ENCODE measurements around the gene LLCFC1. TPM values are rescaled to one million over a fixed set of nuclear protein-coding genes. Genes with fewer than 3 reads are reported as not detected.

The LLCFC1 gene
- total and polyA plus RNA-seq, 2 of the 13 experiments (the other 11 are each of a cell fraction or from before 2014, with no cell fraction given): not detected

DNA sequence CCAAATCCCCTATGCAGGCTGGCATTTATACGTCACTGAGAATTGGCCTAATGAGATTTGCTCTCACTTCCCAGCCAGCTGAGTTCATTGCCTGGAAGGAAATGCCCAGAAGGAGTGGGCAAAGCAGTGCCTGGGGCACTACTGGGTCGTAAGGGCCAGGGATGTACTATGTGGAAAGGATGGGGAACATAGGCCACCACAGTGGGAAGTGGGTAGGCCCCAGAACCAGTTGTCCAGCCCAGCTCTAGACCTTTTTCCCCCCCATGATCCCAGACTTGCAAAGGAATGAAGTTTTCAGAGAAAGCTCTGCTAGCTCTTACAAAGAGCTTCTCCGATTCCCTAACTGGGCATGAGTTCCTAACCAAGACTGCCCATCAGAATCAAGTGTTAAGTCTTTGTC lies 19.6 kb upstream of the LLCFC1 start:
- FAIRE-seq (no peak), DNase-seq (ENCODE audit: low spot score) (no peak), ATAC-seq (no peak)
- ChIA-PET CTCF (ENCODE audit: low intra/inter-chr PET ratio, low total read pairs) (no interaction called here), POLR2A (no interaction called here)
- Histone ChIP-seq H3K4me2 (ENCODE audit: low read depth, low read length) (no peak overlapping the region), H3K27me3 (ENCODE audit: control insufficient read depth in 1 of 2, insufficient read depth in 2 of 2, low read length in 2 of 2) (no peaks in the 10 kb centered on the region), H3K27ac (ENCODE audit: extremely low read length, insufficient read depth, low read length) (no peak overlapping the region), H3K79me2 (ENCODE audit: insufficient read depth, low read length) (no peaks in the 10 kb centered on the region), H2AFZ (ENCODE audit: low read length) (no peak overlapping the region), H3K9ac (ENCODE audit: insufficient read depth, low read depth, low read length) (no peak overlapping the region), H3K4me3 (replicated peaks in 1 of 3; ENCODE audit: insufficient read depth in 1 of 3, low read depth in 2 of 3, low read length in 3 of 3) (no peak overlapping the region), H4K20me1 (ENCODE audit: insufficient read depth, low read length) (no peaks in the 10 kb centered on the region), H3K9me3 (ENCODE audit: low read length) (no peaks in the 10 kb centered on the region), H3K4me1 (ENCODE audit: insufficient read depth, low read length) (no peaks in the 10 kb centered on the region), H3K36me3 (replicated peaks in 1 of 2; ENCODE audit: control insufficient read depth in 1 of 2, insufficient read depth in 2 of 2, low read length in 2 of 2) (no peaks in the 10 kb centered on the region)
- in situ Hi-C loops (cut with HindIII; ENCODE audit: extremely low pct_ligation_motif_present, low pct_unique_long_range_greater_than_20kb): no loop called here
- 16% methylated on average over 3 of the region's 3 CpGs for WGBS (ENCODE audit: low lambda C conversion rate)
- intact Hi-C loops (cut with micrococcal nuclease; ENCODE audit: unreplicated experiment): no loop called here
- TF ChIP-seq POLR2AphosphoS2 (IDR thresholded peaks at IDR 0.05; ENCODE audit: low read depth, low read length) (no peak), NCOA2 (CRISPR knock-in tag; IDR thresholded peaks at IDR 0.05) (no peak)
- BruUV-seq (replicated peaks): no TSS peak

DNA sequence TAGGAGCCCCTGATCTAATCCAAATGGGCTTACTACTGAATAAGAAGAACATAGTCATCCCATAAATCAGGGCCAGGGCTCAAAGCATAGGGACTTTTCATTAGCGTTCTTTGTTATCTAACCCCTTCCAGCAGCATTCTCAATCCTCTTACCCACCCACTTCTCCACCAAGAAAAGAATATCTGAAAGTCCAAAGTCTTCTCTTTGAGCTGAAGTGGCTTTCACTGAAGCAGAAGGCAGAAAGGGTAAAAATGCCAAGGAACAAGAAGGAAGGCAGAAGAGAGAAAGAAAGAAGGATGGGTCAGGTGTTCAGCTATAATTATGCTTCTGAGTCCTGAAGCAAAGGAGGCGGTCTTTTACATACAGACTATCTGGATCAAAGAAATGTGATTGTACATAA lies 15.9 kb upstream of the LLCFC1 start:
- CTCF ChIA-PET (ENCODE audit: low intra/inter-chr PET ratio, low total read pairs): no interaction called here

More for the DNA sequence above, 15.9 kb upstream of the LLCFC1 start:
- no peak overlapping the region for H3K4me2 ChIP-seq (ENCODE audit: low read depth, low read length)
- no peaks in the 10 kb centered on the region for H3K27me3 ChIP-seq (ENCODE audit: control insufficient read depth in 1 of 2, insufficient read depth in 2 of 2, low read length in 2 of 2)
- H3K9me3 ChIP-seq (ENCODE audit: low read length): no peaks in the 10 kb centered on the region
- H3K9ac ChIP-seq (ENCODE audit: insufficient read depth, low read depth, low read length): no peak overlapping the region
- 22% methylated on average over 2 of the region's 2 CpGs for WGBS (ENCODE audit: low lambda C conversion rate)
- no peak for FAIRE-seq
- TF ChIP-seq TGIF2 (CRISPR knock-in tag; IDR thresholded peaks at IDR 0.05) (no peak), ZNF451 (CRISPR knock-in tag; IDR thresholded peaks at IDR 0.05) (no peak), ZEB1 (IDR thresholded peaks at IDR 0.05; ENCODE audit: insufficient replicate concordance, low read depth) (no peak), PHF8 (CRISPR knock-in tag; IDR thresholded peaks at IDR 0.05) (no peak)
- TF ChIP-seq, protein P1, sequence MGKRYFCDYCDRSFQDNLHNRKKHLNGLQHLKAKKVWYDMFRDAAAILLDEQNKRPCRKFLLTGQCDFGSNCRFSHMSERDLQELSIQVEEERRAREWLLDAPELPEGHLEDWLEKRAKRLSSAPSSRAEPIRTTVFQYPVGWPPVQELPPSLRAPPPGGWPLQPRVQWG (CRISPR knock-in tag; IDR thresholded peaks at IDR 0.05; ENCODE audit: borderline replicate concordance, low read depth): no peak
- TF ChIP-seq, protein P2, sequence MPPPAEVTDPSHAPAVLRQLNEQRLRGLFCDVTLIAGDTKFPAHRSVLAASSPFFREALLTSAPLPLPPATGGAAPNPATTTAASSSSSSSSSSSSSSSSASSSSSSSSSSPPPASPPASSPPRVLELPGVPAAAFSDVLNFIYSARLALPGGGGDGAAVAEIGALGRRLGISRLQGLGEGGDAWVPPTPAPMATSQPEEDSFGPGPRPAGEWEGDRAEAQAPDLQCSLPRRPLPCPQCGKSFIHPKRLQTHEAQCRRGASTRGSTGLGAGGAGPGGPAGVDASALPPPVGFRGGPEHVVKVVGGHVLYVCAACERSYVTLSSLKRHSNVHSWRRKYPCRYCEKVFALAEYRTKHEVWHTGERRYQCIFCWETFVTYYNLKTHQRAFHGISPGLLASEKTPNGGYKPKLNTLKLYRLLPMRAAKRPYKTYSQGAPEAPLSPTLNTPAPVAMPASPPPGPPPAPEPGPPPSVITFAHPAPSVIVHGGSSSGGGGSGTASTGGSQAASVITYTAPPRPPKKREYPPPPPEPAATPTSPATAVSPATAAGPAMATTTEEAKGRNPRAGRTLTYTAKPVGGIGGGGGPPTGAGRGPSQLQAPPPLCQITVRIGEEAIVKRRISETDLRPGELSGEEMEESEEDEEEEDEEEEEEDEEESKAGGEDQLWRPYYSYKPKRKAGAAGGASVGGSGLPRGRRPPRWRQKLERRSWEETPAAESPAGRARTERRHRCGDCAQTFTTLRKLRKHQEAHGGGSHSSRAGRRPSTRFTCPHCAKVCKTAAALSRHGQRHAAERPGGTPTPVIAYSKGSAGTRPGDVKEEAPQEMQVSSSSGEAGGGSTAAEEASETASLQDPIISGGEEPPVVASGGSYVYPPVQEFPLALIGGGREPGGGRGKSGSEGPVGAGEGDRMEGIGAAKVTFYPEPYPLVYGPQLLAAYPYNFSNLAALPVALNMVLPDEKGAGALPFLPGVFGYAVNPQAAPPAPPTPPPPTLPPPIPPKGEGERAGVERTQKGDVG (CRISPR knock-in tag; IDR thresholded peaks at IDR 0.05; ENCODE audit: borderline replicate concordance): no peak
- TF ChIP-seq, protein P3, sequence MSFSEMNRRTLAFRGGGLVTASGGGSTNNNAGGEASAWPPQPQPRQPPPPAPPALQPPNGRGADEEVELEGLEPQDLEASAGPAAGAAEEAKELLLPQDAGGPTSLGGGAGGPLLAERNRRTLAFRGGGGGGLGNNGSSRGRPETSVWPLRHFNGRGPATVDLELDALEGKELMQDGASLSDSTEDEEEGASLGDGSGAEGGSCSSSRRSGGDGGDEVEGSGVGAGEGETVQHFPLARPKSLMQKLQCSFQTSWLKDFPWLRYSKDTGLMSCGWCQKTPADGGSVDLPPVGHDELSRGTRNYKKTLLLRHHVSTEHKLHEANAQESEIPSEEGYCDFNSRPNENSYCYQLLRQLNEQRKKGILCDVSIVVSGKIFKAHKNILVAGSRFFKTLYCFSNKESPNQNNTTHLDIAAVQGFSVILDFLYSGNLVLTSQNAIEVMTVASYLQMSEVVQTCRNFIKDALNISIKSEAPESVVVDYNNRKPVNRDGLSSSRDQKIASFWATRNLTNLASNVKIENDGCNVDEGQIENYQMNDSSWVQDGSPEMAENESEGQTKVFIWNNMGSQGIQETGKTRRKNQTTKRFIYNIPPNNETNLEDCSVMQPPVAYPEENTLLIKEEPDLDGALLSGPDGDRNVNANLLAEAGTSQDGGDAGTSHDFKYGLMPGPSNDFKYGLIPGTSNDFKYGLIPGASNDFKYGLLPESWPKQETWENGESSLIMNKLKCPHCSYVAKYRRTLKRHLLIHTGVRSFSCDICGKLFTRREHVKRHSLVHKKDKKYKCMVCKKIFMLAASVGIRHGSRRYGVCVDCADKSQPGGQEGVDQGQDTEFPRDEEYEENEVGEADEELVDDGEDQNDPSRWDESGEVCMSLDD (CRISPR knock-in tag; IDR thresholded peaks at IDR 0.05; ENCODE audit: borderline replicate concordance): no peak
- no peak for ATAC-seq
- POLR2A ChIA-PET: no interaction called here
- no peaks in the 10 kb centered on the region for H4K20me1 ChIP-seq (ENCODE audit: insufficient read depth, low read length)
- no peaks in the 10 kb centered on the region for H3K36me3 ChIP-seq (replicated peaks in 1 of 2; ENCODE audit: control insufficient read depth in 1 of 2, insufficient read depth in 2 of 2, low read length in 2 of 2)
- in situ Hi-C loops (cut with HindIII; ENCODE audit: extremely low pct_ligation_motif_present, low pct_unique_long_range_greater_than_20kb): no loop called here
- no peaks in the 10 kb centered on the region for H3K79me2 ChIP-seq (ENCODE audit: insufficient read depth, low read length)
- H2AFZ ChIP-seq (ENCODE audit: low read length): no peak overlapping the region
- no peak overlapping the region for H3K4me3 ChIP-seq (replicated peaks in 1 of 3; ENCODE audit: insufficient read depth in 1 of 3, low read depth in 2 of 3, low read length in 3 of 3)
- no peak for DNase-seq (ENCODE audit: low spot score)
- no peaks in the 10 kb centered on the region for H3K4me1 ChIP-seq (ENCODE audit: insufficient read depth, low read length)
- H3K27ac ChIP-seq (ENCODE audit: extremely low read length, insufficient read depth, low read length): no peak overlapping the region
- BruUV-seq (replicated peaks): no TSS peak
- intact Hi-C loops (cut with micrococcal nuclease; ENCODE audit: unreplicated experiment): no loop called here

Data from HepG2 (cell line).